Colon (tissue), 2 donors: ENCODE results near the gene APEX2.
"Not testable (repeated sequence)": the region's sequence is repeated elsewhere in the genome, so short reads cannot be mapped to it uniquely, and the experiment has no call there.

Experiments used
- FAIRE-seq: peaks from 2 replicates; lab custom pipeline; 2012; peaks lifted over from hg19 to GRCh38; lab: Jason Lieb, UNC
- donor health status: control.
- donor health status: control.

The APEX2 gene, protein sequence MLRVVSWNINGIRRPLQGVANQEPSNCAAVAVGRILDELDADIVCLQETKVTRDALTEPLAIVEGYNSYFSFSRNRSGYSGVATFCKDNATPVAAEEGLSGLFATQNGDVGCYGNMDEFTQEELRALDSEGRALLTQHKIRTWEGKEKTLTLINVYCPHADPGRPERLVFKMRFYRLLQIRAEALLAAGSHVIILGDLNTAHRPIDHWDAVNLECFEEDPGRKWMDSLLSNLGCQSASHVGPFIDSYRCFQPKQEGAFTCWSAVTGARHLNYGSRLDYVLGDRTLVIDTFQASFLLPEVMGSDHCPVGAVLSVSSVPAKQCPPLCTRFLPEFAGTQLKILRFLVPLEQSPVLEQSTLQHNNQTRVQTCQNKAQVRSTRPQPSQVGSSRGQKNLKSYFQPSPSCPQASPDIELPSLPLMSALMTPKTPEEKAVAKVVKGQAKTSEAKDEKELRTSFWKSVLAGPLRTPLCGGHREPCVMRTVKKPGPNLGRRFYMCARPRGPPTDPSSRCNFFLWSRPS

DNA sequence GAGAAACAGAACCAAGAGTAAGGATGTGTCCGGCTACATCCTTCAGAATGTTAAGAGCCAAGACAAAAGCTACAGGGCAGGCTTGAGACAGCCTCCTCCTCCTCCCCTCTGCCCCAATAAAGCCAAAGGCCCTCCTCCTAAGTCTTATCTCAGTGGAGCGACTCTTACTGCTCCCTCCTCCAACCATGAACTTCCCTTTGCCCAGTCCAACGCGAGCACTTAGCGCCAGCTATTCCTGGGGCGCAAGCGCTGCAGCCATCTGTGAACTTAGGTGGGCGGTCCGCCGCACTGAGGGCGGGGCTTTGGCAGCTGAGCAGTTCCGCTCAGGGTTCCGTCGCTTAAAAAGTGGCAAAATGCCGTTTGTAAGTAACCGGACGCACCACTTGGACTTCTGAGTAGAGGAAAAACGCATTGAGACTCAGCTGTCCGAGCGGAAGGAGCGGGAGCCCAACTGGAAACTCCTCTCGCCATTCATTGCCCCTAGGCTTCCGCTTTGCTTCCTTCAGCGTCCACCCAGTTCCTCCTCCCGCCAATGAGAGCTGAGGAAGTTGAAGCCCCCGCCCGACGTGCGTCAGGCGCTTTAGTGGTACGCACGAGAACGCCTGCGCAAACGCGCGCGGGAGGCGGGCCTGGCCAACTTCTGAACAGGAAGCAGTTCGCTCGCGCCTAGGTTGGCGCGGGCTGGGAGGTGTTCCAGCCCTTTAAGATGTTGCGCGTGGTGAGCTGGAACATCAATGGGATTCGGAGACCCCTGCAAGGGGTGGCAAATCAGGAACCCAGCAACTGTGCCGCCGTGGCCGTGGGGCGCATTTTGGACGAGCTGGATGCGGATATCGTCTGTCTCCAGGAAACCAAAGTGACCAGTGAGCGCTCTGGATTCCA is at the start of gene APEX2:
Gene APEX2 (plus strand): TSS at position 647 of the 882 bp plus-strand sequence. CDS start 60 bp downstream, at position 707.
- FAIRE-seq, result peak; percentile 91

GRCh38 chrX:54950730-54951375 is 49.3 kb upstream of the APEX2 start:
- no peak for FAIRE-seq

DNA sequence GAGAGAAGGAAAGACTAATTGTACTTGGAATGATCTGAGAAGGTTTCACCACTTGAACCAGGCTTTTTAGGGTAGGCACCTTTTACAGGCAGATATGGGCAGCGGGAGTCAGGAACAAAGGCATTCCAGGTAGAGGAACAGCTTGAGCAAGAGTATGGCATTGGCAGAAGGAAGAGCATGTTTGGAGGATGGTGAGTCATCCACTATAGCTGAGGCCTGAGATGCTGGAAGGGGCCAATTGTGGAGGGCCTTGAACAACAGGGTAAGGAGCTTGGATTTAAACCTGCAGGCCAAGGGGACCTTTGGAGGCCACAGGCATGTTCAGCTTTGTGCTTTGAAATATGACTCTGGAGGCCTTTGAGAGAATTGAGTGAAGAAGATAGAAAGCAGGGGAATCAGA is 38.4 kb upstream of the APEX2 start:
- no peak for FAIRE-seq

- no peak for FAIRE-seq
Observed at GRCh38 chrX:54964766-54965497, 35.2 kb upstream of the APEX2 start.

- FAIRE-seq, result no peak
Observed at GRCh38 chrX:54977387-54977786, 22.8 kb upstream of the APEX2 start.

DNA sequence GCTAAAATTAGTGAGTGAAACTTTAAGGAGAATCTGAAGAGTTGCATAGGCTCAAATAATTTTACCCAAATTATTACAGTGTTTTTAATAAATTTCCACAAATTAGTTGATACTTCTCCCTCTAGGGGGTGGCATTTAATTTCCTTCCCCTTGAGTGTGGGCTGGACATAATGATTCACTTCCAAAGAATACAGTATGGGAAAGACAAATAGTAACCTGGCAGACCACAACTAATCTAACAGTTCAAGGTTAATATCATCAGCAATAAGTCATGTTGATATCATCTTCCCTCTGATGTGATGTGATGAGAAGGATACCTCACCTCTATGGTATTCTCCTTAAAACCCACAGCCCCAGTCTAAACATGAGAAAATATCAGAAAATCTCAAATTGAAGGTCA is 21.7 kb upstream of the APEX2 start:
- FAIRE-seq, result no peak

GRCh38 chrX:54979432-54979831 is 20.7 kb upstream of the APEX2 start:
- FAIRE-seq, result no peak

- FAIRE-seq, result no peak
Observed at GRCh38 chrX:54980334-54980733, 19.8 kb upstream of the APEX2 start.

DNA sequence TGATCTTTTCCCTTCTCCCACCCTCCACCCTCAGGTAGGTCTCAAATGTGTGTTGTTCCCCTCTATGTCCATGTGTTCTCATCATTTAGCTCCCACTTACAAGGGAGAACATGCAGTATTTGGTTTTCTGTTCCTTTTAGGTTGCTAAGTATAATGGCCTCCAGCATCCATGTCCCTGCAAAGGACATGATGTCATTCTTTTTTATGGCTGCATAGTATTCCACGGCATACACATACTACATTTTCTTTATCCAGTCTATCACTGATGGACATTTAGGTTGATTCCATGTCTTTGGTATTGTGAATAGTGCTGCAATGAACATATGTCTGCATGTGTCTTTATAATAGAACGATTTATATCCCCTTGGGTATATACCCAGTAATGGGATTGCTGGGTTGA is 16.9 kb upstream of the APEX2 start:
- not testable (repeated sequence) for FAIRE-seq

DNA sequence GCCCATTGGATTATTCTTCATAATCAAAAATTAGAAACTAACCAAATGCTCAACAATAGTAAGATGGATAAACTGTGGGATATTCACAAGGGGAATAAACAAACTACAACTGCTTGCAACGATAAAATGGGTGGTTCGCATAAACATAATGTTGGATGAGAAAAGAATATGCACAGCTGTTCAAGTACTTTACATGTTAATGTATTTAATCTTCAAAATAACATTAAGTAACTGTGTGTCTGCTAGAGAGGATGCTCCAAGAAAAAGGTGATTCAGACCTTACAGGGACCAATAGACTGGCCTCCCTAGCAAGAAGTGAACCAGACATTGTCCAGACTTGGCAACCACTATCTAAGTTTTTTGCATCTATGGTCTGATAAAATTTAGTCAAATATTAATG is 8.5 kb upstream of the APEX2 start:
- FAIRE-seq, result no peak

DNA sequence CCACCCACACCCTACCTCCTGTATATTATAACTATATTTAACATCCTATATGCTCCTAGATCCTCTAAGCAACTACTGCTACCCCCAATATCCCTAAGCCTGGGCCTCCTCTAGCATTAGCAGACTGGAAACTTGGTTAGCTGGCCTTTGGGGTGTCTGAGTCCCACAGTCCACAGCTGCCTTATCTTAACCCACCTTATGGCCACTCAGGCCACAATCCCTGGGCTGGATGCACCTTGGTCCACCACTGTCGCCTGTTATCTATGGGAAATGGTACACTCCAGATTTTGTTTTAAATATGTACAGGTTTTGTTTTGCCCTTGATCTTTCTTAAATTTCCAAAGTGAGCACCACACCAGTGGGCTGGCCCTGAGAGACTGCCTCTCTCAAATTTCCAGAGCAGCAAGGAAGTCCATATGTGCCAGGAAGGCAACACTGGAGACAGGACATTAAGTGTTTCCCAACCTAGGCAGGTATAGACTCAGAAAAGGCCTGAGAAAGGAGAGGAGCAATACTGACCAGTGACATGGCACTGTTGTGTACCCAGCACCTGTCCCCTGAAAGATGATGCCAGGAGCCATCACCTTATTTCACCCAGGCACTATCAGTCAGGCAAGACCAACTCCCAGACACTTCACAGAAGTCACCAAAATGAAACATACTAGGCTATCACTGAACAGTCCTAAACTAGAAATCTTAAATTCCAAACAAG is 7.1 kb upstream of the APEX2 start:
- FAIRE-seq, result no peak

- FAIRE-seq, result no peak
Observed at GRCh38 chrX:54994099-54994498, 6.1 kb upstream of the APEX2 start, which contains the start of gene PFKFB1. Gene PFKFB1, minus strand, starts transcription at chrX:54994188. Its CDS starts 181 bp downstream, at chrX:54994007.

DNA sequence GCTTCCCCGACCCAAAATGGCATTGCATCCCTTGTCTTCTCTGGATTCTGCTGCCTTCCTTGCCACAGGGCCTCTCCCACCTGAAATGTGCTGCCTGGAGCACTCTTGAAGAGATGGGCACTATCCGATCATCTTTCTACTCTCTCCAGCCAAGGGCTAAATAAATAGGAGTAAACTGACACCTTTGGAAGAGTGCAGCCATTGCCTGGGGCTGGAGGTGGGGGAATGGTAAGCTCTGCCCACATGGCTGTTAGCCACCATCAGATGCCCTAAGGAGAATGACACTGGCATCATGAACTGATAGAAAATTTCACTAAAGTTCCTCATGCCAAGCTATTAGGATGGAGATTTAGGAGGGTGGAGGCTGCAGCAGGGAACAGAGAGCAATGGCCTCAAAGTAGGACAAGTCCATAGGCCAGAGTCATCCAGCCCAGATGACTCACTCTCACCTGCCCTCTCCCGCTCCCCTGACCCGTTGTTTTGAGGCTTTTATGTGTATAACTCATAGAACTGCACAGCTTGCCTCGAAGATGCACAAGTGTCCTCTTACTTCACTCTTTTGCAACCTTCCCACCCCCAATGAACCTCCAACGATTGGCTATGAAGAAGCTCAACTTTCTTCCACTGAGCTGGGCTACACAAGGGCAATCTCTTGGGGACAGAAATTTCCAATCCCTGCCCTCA is 5.4 kb upstream of the APEX2 start:
- FAIRE-seq, result no peak

DNA sequence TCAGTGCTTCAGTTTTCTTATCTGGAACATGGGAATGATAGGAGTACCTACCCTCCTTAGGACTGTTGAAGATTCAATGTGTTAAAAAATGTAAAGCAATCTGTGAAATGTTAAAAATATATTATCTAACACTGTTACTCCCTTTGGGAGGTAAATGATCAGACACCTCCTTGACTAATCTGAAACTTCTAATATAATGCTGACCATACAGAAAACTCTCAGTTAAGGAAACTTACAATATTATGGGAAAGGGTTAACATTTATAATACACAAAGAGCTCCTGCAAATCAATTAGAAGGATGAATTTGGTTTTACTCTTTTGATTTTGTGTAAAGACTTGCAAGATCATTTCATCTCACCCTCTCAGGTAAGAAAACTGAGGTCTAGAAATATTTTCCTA is 4.5 kb upstream of the APEX2 start:
- FAIRE-seq, result no peak

- no peak for FAIRE-seq
Observed at GRCh38 chrX:55004231-55004630, 4.1 kb downstream of the APEX2 start.

- no peak for FAIRE-seq
Observed at GRCh38 chrX:55005256-55005655, 5.1 kb downstream of the APEX2 start.

- no peak for FAIRE-seq
Observed at GRCh38 chrX:55006827-55007621, 6.9 kb downstream of the APEX2 start.

- FAIRE-seq, result peak; percentile 96
Observed at GRCh38 chrX:55007656-55008055, 7.5 kb downstream of the APEX2 start.

DNA sequence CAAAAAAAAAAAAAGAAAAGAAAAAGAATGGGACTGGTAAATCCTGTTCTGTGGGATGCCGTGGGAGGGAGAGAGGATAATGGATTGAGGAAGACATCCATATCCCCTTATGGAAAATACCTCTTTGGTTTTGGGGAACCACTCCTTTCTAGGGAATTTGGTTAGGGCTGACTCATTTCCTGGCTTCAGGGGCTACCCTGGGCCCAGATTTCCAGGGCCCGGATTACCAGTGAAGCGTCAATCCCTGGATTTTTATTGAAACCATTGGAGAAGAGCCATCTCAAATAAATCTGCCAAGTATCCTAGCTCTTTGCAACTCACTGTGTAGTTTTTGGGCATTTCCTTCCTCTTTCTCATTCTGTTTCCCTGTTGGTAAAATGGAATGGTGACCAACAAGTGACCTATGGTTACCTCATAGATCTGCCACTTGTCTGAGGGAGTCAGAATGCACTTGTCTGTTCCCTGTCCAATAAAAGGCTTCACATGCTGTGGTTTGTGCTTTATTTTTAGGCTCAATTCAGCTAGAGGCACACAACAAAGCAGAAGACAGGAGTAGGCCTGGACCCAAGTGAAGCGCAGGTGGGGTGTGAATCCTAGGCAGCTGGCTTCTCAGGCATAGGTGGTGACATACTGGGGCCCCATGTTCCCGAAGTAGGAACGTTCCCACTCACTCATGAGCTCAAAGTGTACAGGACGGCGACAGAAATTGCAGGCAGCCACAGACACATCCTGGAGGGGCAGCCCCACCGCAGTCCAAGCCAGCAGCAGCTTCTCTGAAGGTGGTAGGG is 8.6 kb downstream of the APEX2 start:
- no peak for FAIRE-seq
